Loucy (cell line): ENCODE measurements around the gene CHURC1.

Experiments used
- EZH2phosphoT487 ChIP-seq: fragments of 200-600 bp; IDR thresholded peaks from 2 replicates; pipeline ENCODE4 v1.6.1; 2018; ENCODE audit warnings: antibody characterized with exemption, mild to moderate bottlenecking, moderate library complexity, borderline replicate concordance
- TF ChIP-seq, protein P1 (sequence below): fragments of 200-600 bp; sonication (generic); conservative IDR thresholded peaks from 2 replicates; pipeline ENCODE4 v1.5.1; 2014; ENCODE audit warnings: mild to moderate bottlenecking, antibody characterized with exemption, low read length

DNA sequence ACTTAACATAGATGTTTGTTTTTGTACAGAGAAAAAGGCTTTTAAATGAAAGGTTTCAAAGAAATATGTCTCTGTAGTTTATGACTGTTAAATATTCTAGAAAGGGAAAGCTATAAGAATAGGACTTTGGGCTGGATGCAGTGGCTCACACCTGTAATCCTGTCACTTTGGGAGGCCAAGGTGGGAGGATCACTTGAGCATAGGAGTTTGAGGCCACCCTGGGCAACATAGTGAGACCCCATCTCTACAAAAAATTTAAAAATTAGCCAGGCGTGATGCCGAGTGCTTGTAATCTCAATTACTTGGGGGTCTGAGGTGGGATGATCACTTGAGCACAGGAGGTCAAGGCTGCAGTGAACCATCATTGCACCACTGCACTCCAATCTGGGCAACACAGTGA is 16.9 kb downstream of the CHURC1 start:
- TF ChIP-seq, protein P1, sequence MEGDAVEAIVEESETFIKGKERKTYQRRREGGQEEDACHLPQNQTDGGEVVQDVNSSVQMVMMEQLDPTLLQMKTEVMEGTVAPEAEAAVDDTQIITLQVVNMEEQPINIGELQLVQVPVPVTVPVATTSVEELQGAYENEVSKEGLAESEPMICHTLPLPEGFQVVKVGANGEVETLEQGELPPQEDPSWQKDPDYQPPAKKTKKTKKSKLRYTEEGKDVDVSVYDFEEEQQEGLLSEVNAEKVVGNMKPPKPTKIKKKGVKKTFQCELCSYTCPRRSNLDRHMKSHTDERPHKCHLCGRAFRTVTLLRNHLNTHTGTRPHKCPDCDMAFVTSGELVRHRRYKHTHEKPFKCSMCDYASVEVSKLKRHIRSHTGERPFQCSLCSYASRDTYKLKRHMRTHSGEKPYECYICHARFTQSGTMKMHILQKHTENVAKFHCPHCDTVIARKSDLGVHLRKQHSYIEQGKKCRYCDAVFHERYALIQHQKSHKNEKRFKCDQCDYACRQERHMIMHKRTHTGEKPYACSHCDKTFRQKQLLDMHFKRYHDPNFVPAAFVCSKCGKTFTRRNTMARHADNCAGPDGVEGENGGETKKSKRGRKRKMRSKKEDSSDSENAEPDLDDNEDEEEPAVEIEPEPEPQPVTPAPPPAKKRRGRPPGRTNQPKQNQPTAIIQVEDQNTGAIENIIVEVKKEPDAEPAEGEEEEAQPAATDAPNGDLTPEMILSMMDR, result no peak
- TF ChIP-seq EZH2phosphoT487, result no peak
